Caco-2 (cell line): ENCODE measurements around the gene CLDN11. TPM values are rescaled to one million over a fixed set of nuclear protein-coding genes. Genes with fewer than 3 reads are reported as not detected.

Experiments
- BruUV-seq: library from RNA; stranded (reverse); fragments of 400-500 nt; replicated peaks from 2 replicates; lab custom pipeline; 2021; lab: Mats Ljungman, UMichigan
- CTCF ChIA-PET: fragments of 300-600 bp; sonication (Branson Sonifier 250); formaldehyde crosslinking; loops from one replicate; lab custom pipeline; 2022; ENCODE audit warnings: antibody characterized with exemption; lab: Charles Lee
- POLR2A ChIA-PET: fragments of 300-600 bp; sonication (Branson Sonifier 250); formaldehyde crosslinking; loops from one replicate; lab custom pipeline; 2022; ENCODE audit warnings: antibody characterized with exemption; lab: Charles Lee
- DNase-seq, 2 experiments: peaks; one replicate each; pipeline versions ENCODE4 v3.0.0 to v3.0.0-alpha.2; 2020 to 2022
- H3K27me3 ChIP-seq: replicated peaks from 2 replicates; pipeline ENCODE4 v1.6.0; 2011; ENCODE audit warnings: low read length; ENCODE audit not compliant: control insufficient read depth, insufficient read depth
- H3K36me3 ChIP-seq: 2 replicates; pipeline ENCODE4 v1.5.1; 2011; ENCODE audit warnings: low read length; ENCODE audit not compliant: control insufficient read depth, insufficient read depth
- H3K4me1 ChIP-seq: fragments of 250-450 bp; sonication (Bioruptor Pico); 2 replicates; pipeline ENCODE4 v1.5.1; 2020; ENCODE audit warnings: mild to moderate bottlenecking
- H3K4me3 ChIP-seq: 2 replicates; pipeline ENCODE4 v1.5.1; 2011; ENCODE audit warnings: low read depth, mild to moderate bottlenecking, control low read depth, low read length
- H3K9me3 ChIP-seq: fragments of 250-450 bp; sonication (Bioruptor Pico); 2 replicates; pipeline ENCODE4 v1.5.1; 2020; ENCODE audit warnings: mild to moderate bottlenecking, moderate library complexity
- H3K27ac Mint-ChIP-seq: one replicate; pipeline ENCODE4 v1.8.0; 2022; ENCODE audit warnings: mixed read lengths; ENCODE audit not compliant: unreplicated experiment
- H3K27me3 Mint-ChIP-seq: one replicate; pipeline ENCODE4 v1.8.0; 2022; ENCODE audit warnings: mixed read lengths; ENCODE audit not compliant: insufficient read depth, unreplicated experiment
- H3K36me3 Mint-ChIP-seq: one replicate; pipeline ENCODE4 v1.8.0; 2022; ENCODE audit warnings: mild to moderate bottlenecking, mixed read lengths; ENCODE audit not compliant: insufficient read depth, unreplicated experiment
- H3K4me1 Mint-ChIP-seq: one replicate; pipeline ENCODE4 v1.8.0; 2022; ENCODE audit warnings: low read depth, mixed read lengths; ENCODE audit not compliant: unreplicated experiment
- H3K4me3 Mint-ChIP-seq: one replicate; pipeline ENCODE4 v1.8.0; 2022; ENCODE audit warnings: mild to moderate bottlenecking, moderate library complexity, mixed read lengths; ENCODE audit not compliant: unreplicated experiment
- H3K9me3 Mint-ChIP-seq: one replicate; pipeline ENCODE4 v1.8.0; 2022; ENCODE audit warnings: mixed read lengths; ENCODE audit not compliant: unreplicated experiment
- intact Hi-C: fragments of 100-400 bp; cut with micrococcal nuclease; formaldehyde crosslinking; loops from one replicate; pipeline ENCODE4 v1.10.0; 2022; ENCODE audit not compliant: unreplicated experiment
- total RNA-seq: library from RNA; stranded (reverse); gene quantifications from 2 replicates; pipeline ENCODE4 v1.2.3, GENCODE V29; 2022
- TF ChIP-seq, protein P1 (sequence below), 2 experiments: fragments of 200-600 bp in 1 of 2; IDR thresholded peaks; 1 replicate in 1 of 2; 2 replicates in 1 of 2; pipeline versions ENCODE4 v1.5.1 to v1.8.0; 2011 to 2022; ENCODE audit warnings: antibody characterized with exemption in 1 of 2, control low read depth in 1 of 2, inconsistent platforms in 1 of 2, low read depth in 1 of 2, low read length in 1 of 2, mild to moderate bottlenecking in 1 of 2, moderate library complexity in 1 of 2; ENCODE audit not compliant: insufficient read depth in 1 of 2, severe bottlenecking in 1 of 2, unreplicated experiment in 1 of 2

The CLDN11 gene
- total RNA-seq, 1 experiment from 2014 or later = 0.41 TPM

DNA sequence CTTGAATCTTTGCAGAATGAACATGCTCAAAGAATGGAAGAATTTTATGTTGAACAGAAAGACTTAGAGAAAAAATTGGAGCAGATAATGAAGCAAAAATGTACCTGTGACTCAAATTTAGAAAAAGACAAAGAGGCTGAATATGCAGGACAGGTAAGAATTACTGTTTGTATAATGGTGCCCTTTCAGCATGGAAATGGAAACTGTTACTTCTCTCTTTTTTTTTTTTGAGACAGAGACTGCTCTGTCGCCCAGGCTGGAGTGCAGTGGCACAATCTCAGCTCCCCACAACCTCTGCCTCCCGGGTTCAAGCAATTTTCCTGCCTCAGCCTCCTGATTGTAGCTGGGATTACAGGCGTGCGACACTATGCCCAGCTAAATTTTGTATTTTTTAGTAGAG lies 27.6 kb upstream of the CLDN11 start:
- peaks cover 3% of the 10 kb centered on the region for H3K36me3 Mint-ChIP-seq
- CTCF ChIA-PET = no interaction called here
- H3K4me3 ChIP-seq = no peak overlapping the region
- no peak overlapping the region for H3K4me3 Mint-ChIP-seq
- no peak overlapping the region for H3K27ac Mint-ChIP-seq
- H3K4me1 Mint-ChIP-seq = no peaks in the 10 kb centered on the region
- H3K27me3 ChIP-seq = no peaks in the 10 kb centered on the region
- TF ChIP-seq, protein P1, sequence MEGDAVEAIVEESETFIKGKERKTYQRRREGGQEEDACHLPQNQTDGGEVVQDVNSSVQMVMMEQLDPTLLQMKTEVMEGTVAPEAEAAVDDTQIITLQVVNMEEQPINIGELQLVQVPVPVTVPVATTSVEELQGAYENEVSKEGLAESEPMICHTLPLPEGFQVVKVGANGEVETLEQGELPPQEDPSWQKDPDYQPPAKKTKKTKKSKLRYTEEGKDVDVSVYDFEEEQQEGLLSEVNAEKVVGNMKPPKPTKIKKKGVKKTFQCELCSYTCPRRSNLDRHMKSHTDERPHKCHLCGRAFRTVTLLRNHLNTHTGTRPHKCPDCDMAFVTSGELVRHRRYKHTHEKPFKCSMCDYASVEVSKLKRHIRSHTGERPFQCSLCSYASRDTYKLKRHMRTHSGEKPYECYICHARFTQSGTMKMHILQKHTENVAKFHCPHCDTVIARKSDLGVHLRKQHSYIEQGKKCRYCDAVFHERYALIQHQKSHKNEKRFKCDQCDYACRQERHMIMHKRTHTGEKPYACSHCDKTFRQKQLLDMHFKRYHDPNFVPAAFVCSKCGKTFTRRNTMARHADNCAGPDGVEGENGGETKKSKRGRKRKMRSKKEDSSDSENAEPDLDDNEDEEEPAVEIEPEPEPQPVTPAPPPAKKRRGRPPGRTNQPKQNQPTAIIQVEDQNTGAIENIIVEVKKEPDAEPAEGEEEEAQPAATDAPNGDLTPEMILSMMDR (IDR thresholded peaks at IDR 0.05; ENCODE audit: insufficient read depth in 1 of 2, low read depth in 1 of 2, low read length in 1 of 2, severe bottlenecking in 1 of 2, unreplicated experiment in 1 of 2) = no peak
- POLR2A ChIA-PET = no interaction called here
- no peak for DNase-seq
- no TSS peak for BruUV-seq
- intact Hi-C loops = no loop called here
- no peaks in the 10 kb centered on the region for H3K4me1 ChIP-seq
- no peaks in the 10 kb centered on the region for H3K36me3 ChIP-seq
- no peaks in the 10 kb centered on the region for H3K9me3 Mint-ChIP-seq
- no peaks in the 10 kb centered on the region for H3K27me3 Mint-ChIP-seq
- no peaks in the 10 kb centered on the region for H3K9me3 ChIP-seq

DNA sequence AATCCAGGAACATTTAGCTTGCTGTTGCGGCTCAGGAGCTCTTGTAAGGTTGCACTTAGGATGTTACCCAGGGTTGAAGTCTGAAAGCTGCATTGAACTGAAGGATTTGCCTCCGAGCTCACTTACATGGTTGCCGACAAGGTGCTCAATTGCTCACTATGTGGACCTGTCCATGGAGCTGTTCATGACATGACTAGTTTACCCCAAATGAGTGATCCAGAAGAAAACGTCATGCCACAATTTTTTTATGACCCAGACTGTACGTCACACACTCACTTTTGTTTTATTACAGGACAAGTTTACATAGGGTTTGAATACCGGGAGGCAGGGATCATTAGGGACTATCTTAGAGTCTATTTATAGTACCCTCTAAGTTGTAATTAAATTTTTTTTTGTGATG lies 21.0 kb upstream of the CLDN11 start:
- Histone ChIP-seq H3K27me3 (no peaks in the 10 kb centered on the region), H3K36me3 (no peaks in the 10 kb centered on the region), H3K9me3 (no peaks in the 10 kb centered on the region), H3K4me1 (no peaks in the 10 kb centered on the region), H3K4me3 (no peak overlapping the region)
- BruUV-seq = no TSS peak
- Mint-ChIP-seq H3K9me3 (no peaks in the 10 kb centered on the region), H3K4me3 (no peak overlapping the region), H3K4me1 (no peaks in the 10 kb centered on the region), H3K27ac (no peak overlapping the region), H3K36me3 (no peaks in the 10 kb centered on the region), H3K27me3 (no peaks in the 10 kb centered on the region)
- ChIA-PET POLR2A (no interaction called here), CTCF (no interaction called here)
- intact Hi-C loops = no loop called here
- TF ChIP-seq, protein P1 (IDR thresholded peaks at IDR 0.05; ENCODE audit: insufficient read depth in 1 of 2, low read depth in 1 of 2, low read length in 1 of 2, severe bottlenecking in 1 of 2, unreplicated experiment in 1 of 2) = no peak
- DNase-seq = no peak

DNA sequence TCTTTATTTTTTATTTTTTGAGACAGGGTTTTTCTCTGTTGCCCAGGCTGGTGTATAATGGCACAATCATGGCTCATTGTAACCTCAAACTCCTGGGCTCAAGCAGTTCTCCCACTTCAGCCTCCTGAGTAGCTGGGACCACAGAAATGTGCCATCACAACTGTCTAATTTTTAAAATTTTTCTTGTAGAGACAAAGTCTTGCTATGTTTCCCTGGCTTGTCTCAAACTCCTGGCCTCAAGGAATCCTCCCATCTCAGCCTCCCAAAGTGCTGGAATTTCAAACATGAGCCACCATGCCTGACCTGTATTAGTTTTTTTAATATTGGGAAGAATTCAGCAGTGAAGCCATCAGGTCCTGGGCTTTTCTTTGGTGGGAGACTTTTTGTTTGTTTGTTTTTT lies 13.6 kb upstream of the CLDN11 start:
- TF ChIP-seq, protein P1 (IDR thresholded peaks at IDR 0.05; ENCODE audit: insufficient read depth in 1 of 2, low read depth in 1 of 2, low read length in 1 of 2, severe bottlenecking in 1 of 2, unreplicated experiment in 1 of 2) = no peak
- ChIA-PET CTCF (no interaction called here), POLR2A (no interaction called here)
- no peaks in the 10 kb centered on the region for H3K4me1 Mint-ChIP-seq
- no peaks in the 10 kb centered on the region for H3K36me3 ChIP-seq
- H3K4me3 Mint-ChIP-seq = no peak overlapping the region
- no peak overlapping the region for H3K4me3 ChIP-seq
- H3K9me3 Mint-ChIP-seq = no peaks in the 10 kb centered on the region
- intact Hi-C loops = no loop called here
- no TSS peak for BruUV-seq
- no peaks in the 10 kb centered on the region for H3K36me3 Mint-ChIP-seq
- no peak overlapping the region for H3K27ac Mint-ChIP-seq
- H3K27me3 Mint-ChIP-seq = no peaks in the 10 kb centered on the region
- H3K27me3 ChIP-seq = no peaks in the 10 kb centered on the region
- no peaks in the 10 kb centered on the region for H3K4me1 ChIP-seq
- DNase-seq = no peak
- H3K9me3 ChIP-seq = no peaks in the 10 kb centered on the region
